Motor neuron (in vitro differentiated cells): ENCODE data around the gene BICDL2. TPM values are rescaled to one million over a fixed set of nuclear protein-coding genes. Genes with fewer than 3 reads are reported as not detected.

ENCODE experiments used
- ATAC-seq, 8 experiments: fragments of 200-7000 bp; cut with Tn5 transposase; replicated peaks in 6 of 8; 2 replicates each; pipeline ENCODE4 v1.8.0; 2021; ENCODE audit warnings: mild to moderate bottlenecking in 8 of 8, moderate library complexity in 8 of 8
- H3K27ac ChIP-seq, 2 donors: fragments of 250-450 bp; sonication (Bioruptor Pico); 2 replicates each; pipeline ENCODE4 v1.9.0; 2021; ENCODE audit warnings: antibody characterized with exemption in 2 of 2, mild to moderate bottlenecking in 2 of 2, moderate library complexity in 1 of 2
- H3K4me1 ChIP-seq, 2 donors: fragments of 250-450 bp; sonication (Bioruptor Pico); replicated peaks in 1 of 2; 2 replicates each; pipeline ENCODE4 v1.6.1; 2021; ENCODE audit warnings: antibody characterized with exemption in 2 of 2, mild to moderate bottlenecking in 2 of 2, moderate library complexity in 1 of 2
- H3K4me3 ChIP-seq, 5 donors: fragments of 250-450 bp; sonication (Bioruptor Pico); 2 replicates each; pipeline ENCODE4 v1.9.0; 2021; ENCODE audit warnings: antibody characterized with exemption in 5 of 5, mild to moderate bottlenecking in 5 of 5, moderate library complexity in 4 of 5
- WGBS, 10 experiments: fragments of 450-650 bp; shearing (Covaris generic); methylation state at CpG; one replicate each; pipeline ENCODE4 v1.0.0; 2022; 5-methylcytosine and 5-hydroxymethylcytosine counted together
- in situ Hi-C, 9 experiments: fragments of 400-800 bp; cut with MboI; loops; one replicate each; pipeline ENCODE4 v1.15.0; 2021; ENCODE audit warnings: low sequenced_read_pairs in 9 of 9, low pct_unique_long_range_greater_than_20kb in 2 of 9; ENCODE audit not compliant: unreplicated experiment in 9 of 9
- total RNA-seq, 8 experiments: library from RNA; unstranded; fragments of 300-600 nt; gene quantifications; 2 replicates each; pipeline versions ENCODE4 v1.2.3 to v1.2.4, GENCODE V29; 2022

The BICDL2 gene
- total RNA-seq, 8 experiments from 2014 or later: 0.11 to 0.95 (median 0.21) TPM

DNA sequence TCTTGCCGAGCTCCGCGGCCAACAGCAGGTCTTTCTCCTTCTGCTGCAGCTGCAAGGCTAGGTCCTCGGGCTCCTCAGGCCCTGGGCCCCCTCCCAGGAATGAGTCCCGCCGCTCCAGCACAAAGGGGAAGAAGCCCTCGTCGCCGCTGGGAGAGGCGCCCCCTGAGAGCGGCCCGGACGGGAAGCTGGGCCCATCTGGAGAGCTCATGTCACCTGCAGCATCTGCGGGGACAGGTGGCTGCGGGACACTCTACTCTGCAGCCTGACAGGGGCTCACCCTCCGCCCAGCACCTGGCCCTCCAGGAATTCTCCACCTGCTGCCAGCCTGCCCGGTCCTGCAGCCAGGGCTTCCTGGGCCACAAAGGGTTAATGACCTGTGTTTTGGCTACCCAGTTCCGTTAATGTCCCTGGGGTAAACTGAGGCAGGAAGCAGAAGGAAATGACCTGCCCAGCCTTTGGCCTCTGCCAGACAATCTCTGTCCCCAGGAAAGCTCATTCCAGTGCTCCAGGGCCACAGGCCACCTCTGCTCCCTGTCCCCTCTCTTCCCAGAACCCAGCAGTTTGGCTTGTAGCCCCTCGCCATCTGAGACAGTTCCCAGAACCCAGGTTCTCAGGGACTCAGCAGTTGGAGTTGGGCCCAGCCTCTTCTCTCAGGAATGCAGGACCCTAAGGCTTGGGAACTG, 1.3 kb downstream of the BICDL2 start:
- WGBS, 10 experiments: 20 to 100% (median 60%) methylated on average over 1 to 11 of the region's 19 CpGs; no CpG with 5 or more reads in 5 of the 10 experiments
- no peak overlapping the region for H3K27ac ChIP-seq
- no peaks in the 10 kb centered on the region for H3K4me1 ChIP-seq
- H3K4me3 ChIP-seq: no peak overlapping the region
- in situ Hi-C loops: loop anchor here in 1 of 9 experiments (25.0 kb wide), 1 partner anchor 102 kb away; the partner anchor contains the start of gene ZNF213
- ATAC-seq: no peak

DNA sequence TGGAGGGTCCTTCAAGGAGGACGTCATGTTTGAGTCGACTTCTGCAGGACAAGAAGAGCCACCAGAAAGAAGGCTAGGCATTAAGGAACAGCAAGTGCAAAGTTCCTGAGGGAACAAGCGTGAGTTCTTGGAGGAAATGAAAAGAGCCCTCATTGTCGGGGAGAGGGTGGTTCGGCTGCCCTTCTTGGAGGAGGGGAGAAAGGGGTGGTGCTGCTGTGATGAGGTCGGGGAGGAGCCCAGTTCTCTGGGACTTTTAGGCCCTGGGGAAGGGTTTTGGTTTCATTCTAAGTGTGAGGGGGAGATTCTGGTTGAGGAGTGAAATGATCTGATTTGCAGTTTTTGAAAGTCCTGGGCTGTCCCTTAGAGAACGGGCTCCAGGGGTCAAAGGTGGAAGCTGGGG, 4.1 kb downstream of the BICDL2 start:
- Histone ChIP-seq H3K27ac (no peak overlapping the region), H3K4me3 (no peak overlapping the region), H3K4me1 (peaks cover 3 to 9% of the 10 kb centered on the region in 2 donors)
- in situ Hi-C loops: loop anchor here in 1 of 9 experiments (25.0 kb wide), 1 partner anchor 105 kb away; the partner anchor contains the start of gene ZNF213
- 0 to 90% (median 31%) methylated on average over 1 to 4 of the region's 7 CpGs; no CpG with 5 or more reads in 3 of the 10 experiments for WGBS, 10 experiments
- no peak for ATAC-seq

DNA sequence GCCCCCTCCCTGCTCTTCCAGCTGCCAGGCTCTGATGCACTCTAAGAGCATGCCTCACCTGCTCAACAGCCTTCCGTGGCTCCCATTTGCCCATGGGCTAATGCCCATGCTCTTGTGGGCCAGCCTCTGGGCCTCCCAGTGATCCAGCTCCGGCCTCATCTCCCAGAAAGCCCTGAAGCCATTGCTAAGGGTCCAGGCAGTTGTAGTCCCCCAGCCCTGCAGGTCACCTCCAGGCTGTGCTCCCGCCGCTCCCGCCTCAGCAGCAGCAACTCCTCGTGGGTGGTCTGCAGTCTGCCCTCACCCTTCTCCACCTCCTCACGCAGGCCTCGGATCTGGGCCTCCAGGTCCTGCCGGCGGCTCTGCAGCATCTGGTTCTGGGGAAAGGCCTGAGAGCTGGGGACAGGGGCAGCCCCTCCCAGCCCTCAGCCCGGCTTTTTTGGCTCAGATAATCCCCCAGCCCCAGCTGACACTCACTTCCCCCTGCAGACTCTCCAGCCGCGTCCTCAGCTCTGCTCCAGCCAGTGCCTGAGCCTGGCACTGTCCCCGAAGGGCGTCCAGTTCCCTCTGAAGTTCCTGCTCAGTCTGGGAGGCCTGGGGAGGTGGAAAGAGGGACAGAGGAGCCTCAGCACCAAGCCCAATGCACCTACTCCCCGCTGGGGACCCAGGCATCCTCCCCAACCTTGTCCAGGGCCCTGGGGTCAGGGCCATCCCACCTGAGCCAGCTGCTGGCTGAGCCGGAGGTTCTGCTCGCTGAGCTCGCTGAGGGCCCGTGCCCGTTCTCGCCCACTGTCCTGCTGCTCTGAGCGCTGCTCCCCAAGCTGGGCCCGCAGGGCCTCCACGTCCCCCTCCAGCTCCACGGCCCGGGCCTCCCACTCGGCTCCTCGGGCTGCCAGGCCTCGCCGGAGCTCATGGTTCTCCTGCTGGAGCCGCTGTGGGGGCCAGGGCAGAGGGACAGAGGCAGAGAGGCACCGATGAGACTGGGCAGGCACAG, 6.2 kb downstream of the BICDL2 start:
- 45 to 100% (median 60%) methylated on average over 1 to 14 of the region's 33 CpGs; no CpG with 5 or more reads in 5 of the 10 experiments for WGBS, 10 experiments
- Histone ChIP-seq H3K4me3 (no peak overlapping the region), H3K27ac (no peak overlapping the region), H3K4me1 (peaks cover 3 to 9% of the 10 kb centered on the region in 2 donors)
- ATAC-seq: no peak
- in situ Hi-C loops: loop anchor here in 1 of 9 experiments (25.0 kb wide), 1 partner anchor 107 kb away; the partner anchor contains the start of gene ZNF213

DNA sequence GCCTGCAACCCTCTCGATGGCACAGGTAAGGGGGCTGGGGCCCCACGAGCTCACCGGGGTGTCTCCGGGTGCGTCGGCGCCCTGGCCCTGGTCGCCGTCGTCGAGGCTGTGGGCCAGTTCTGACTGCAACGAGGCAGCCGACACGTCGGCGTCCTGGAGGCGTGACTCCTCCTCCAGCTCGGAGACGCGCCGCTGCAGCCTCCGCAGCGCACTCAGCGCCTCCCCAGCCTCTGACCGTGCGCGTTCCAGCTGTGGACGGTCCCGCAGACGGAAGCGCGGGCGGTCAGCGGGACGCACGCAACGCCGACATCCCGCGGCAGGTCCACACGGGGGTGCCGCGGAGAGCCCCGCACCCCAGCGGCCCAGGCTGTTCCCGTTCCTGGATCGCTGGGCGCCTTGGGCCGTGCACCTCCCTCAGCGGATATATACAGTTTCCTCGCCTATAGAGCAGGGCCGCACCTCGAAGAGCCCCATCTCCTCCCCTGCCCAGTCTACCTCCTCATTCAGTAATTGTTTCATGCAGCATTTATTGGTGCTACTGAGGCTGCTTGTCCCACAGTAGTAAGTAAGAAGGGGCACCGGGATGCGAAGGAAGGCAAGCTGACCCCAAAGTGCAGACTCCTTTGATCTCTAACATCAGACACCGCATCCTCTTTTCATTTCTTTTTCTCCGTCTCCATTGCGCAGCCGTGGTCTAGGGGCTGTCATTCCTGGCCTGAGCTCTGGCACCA, 7.1 kb downstream of the BICDL2 start:
- Histone ChIP-seq H3K27ac (peak overlapping the region in 1 of 2 donors; percentile 28), H3K4me1 (peaks cover 3 to 9% of the 10 kb centered on the region in 2 donors), H3K4me3 (peak overlapping the region in 1 of 5 donors; percentile 25)
- WGBS, 10 experiments: 0 to 72% (median 22%) methylated on average over 1 to 21 of the region's 59 CpGs; no CpG with 5 or more reads in 5 of the 10 experiments
- peak in 5 of 8 experiments; percentile 5 to 45 (median 32) for ATAC-seq
- in situ Hi-C loops: loop anchor here in 1 of 9 experiments (25.0 kb wide), 1 partner anchor 108 kb away; the partner anchor contains the start of gene ZNF213

DNA sequence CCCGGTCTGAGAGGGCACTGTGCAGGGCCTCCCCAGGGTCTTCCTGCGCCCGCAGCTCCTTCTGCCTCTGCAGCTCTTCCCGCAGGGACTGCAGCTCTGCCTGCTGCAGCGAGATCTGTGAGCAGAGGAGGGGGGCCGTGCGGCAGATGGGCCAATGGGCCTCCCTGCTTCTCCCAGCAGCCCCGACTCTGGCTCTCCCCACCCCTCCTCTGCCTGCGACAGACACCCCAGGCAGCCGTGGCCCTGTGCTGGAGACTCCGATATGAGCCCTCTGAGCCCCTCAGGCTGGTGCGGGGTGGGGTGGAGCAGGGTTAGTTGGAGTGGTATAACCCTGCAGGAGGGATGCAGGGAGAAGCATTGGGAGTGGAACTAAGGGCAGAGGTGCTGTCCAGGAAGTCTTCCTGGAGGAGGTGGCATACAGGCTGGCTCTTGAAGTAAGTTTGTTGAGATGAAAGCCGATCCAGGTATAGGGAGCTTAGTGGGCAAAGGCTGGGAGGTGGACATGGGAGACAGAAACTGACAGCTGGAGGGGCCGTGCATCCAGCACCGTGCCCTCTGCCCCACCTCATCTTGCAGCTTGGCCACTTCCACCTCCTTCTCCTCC, 7.9 kb downstream of the BICDL2 start:
- Histone ChIP-seq H3K4me1 (peaks cover 3 to 9% of the 10 kb centered on the region in 2 donors), H3K27ac (peak overlapping the region in 1 of 2 donors; percentile 58), H3K4me3 (peak overlapping the region in 4 of 5 donors; percentile 10 to 27 (median 19))
- peak in 3 of 8 experiments; percentile 12 to 38 (median 33) for ATAC-seq
- WGBS, 10 experiments: 40 to 87% methylated on average over 1 to 2 of the region's 15 CpGs; no CpG with 5 or more reads in 8 of the 10 experiments
- in situ Hi-C loops: loop anchor here in 1 of 9 experiments (25.0 kb wide), 1 partner anchor 108 kb away; the partner anchor contains the start of gene ZNF213

DNA sequence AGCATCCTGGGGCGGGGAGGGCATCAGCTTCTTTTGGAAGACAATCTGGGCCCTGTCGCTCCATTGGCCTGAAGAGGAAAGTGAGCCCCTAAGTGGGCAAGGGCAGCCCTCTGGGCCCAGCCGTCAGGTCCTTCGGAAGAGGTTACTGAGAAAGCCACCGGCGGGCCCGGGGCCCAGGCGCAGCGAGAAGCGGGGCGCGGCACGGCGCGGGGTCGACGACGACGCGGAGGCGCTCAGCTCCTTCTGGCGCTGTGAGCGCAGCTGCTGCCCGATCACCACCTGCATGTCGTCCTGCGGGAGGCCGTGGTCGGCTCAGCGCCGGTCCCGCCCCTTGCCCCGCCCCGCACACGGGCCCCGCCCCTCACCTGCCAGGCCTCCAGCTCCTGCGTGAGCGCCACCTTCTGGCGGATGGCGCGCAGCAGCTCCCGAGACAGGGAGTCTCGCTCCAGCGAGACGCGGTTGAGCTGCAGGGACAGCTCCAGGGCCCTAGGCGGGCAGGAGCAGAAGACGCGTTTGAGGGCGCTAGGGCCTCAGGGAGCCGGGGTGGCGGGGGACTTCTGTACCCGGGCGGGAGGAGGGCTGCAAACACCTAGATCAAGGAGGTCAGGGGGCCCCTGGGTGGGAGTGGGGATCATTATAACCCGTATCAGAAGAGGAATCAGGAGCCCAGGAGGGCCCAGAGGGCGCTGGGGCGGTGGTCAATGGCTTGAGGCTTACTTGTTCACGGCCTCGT, 8.6 kb downstream of the BICDL2 start:
- ATAC-seq: peak; percentile 4 to 56 (median 48)
- Histone ChIP-seq H3K27ac (peak overlapping the region in 1 of 2 donors; percentile 58), H3K4me1 (peaks cover 4 to 9% of the 10 kb centered on the region in 2 donors), H3K4me3 (peak overlapping the region; percentile 12 to 29 (median 26))
- WGBS, 10 experiments: 10 to 83% (median 60%) methylated on average over 1 to 9 of the region's 58 CpGs; no CpG with 5 or more reads in 7 of the 10 experiments
- in situ Hi-C loops: loop anchor here in 1 of 9 experiments (25.0 kb wide), 1 partner anchor 109 kb away; the partner anchor contains the start of gene ZNF213

DNA sequence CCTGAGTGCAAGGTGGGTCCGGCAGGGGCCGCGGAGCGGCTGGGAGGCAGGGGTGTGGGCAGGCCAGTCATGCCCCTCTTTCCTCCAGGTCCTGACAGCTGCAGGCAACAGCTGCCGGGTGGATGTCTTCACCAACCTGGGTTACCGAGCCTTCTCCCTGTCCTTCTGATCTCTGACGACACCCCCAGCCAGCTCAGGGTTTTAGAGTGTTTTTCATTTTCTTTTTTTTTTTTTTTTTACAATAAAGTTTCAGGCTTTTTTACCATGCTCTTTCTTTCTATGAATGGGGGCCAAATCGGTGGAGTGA, 9.3 kb downstream of the BICDL2 start:
- ATAC-seq: no peak
- Histone ChIP-seq H3K4me1 (peaks cover 11 to 15% of the 10 kb centered on the region in 2 donors), H3K27ac (no peak overlapping the region), H3K4me3 (no peak overlapping the region)
- WGBS, 10 experiments: 50 to 94% (median 88%) methylated on average over 1 to 6 of the region's 8 CpGs; no CpG with 5 or more reads in 2 of the 10 experiments
- in situ Hi-C loops: loop anchor here in 1 of 9 experiments (25.0 kb wide), 1 partner anchor 110 kb away; the partner anchor contains the start of gene ZNF213

DNA sequence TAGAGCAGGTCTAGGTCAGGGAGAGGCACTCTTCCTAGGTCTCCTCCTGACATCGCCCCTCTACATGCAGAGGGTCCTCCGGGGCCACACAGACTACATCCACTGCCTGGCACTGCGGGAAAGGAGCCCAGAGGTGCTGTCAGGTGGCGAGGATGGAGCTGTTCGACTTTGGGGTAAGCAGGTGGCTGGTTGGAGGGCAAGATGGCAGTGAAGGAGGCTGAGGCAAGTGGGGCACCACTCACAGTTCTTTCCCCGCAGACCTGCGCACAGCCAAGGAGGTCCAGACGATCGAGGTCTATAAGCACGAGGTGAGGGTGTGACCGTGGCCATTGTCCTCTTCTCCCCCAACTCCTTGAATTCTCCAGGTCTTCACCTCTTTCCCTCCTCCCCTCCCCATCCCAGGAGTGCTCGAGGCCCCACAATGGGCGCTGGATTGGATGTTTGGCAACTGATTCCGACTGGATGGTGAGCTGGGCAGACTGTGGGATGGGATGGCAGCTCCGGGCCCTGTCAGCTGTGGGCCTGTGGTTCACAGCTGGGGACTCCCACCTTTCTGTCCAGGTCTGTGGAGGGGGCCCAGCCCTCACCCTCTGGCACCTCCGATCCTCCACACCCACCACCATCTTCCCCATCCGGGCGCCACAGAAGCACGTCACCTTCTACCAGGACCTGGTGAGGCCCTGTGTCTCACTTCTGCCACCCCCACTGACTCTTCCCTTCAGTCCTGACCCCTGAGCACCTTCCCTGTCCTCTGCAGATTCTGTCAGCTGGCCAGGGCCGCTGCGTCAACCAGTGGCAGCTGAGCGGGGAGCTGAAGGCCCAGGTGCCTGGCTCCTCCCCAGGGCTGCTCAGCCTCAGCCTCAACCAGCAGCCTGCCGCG, 9.9 kb downstream of the BICDL2 start:
- 83 to 100% (median 96%) methylated on average over 1 to 7 of the region's 24 CpGs; no CpG with 5 or more reads in 5 of the 10 experiments for WGBS, 10 experiments
- peaks cover 17 to 21% of the 10 kb centered on the region in 2 donors for H3K4me1 ChIP-seq
- no peak for ATAC-seq
- no peak overlapping the region for H3K27ac ChIP-seq
- in situ Hi-C loops: loop anchor here in 1 of 9 experiments (25.0 kb wide), 1 partner anchor 110 kb away; the partner anchor contains the start of gene ZNF213
- H3K4me3 ChIP-seq: no peak overlapping the region

DNA sequence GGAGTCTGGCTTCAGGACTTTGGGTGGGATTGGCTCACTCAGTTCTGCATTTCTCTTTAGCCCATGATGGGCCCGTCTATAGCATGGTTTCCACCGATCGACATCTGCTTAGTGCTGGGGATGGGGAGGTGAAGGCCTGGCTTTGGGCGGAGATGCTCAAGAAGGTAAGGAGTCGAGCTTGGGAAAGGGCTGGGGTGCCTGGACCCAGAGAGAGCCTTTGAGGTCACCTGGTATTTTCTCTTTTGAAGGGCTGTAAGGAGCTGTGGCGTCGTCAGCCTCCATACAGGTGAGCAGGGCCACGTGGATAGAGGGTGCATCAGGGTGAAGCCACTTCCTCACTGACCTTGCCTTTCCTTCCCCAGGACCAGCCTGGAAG, 10.8 kb downstream of the BICDL2 start:
- in situ Hi-C loops: loop anchor here in 1 of 9 experiments (25.0 kb wide), 1 partner anchor 111 kb away; the partner anchor contains the start of gene ZNF213

More for the DNA sequence above, 10.8 kb downstream of the BICDL2 start:
- no peak overlapping the region for H3K27ac ChIP-seq
- peaks cover 23 to 25% of the 10 kb centered on the region in 2 donors for H3K4me1 ChIP-seq
- ATAC-seq: no peak
- 80 to 100% (median 90%) methylated on average over 1 to 7 of the region's 8 CpGs; no CpG with 5 or more reads in 4 of the 10 experiments for WGBS, 10 experiments
- no peak overlapping the region for H3K4me3 ChIP-seq
